Panc1 (cell line): ENCODE results near the gene OLAH. TPM values are rescaled to one million over a fixed set of nuclear protein-coding genes. Genes with fewer than 3 reads are reported as not detected.

ENCODE experiments used
- ATAC-seq: fragments of 200-7000 bp; cut with Tn5 transposase; 2 replicates; pipeline ENCODE4 v1.9.1; 2020; ENCODE audit warnings: mild to moderate bottlenecking, moderate library complexity
- BruUV-seq: library from RNA; stranded (reverse); fragments of 400-500 nt; replicated peaks from 2 replicates; lab custom pipeline; 2021; lab: Mats Ljungman, UMichigan
- CTCF ChIA-PET: fragments of 300-600 bp; sonication (Branson Sonifier 250); formaldehyde crosslinking; loops from one replicate; lab custom pipeline; 2022; ENCODE audit warnings: antibody characterized with exemption; lab: Charles Lee
- POLR2A ChIA-PET: fragments of 300-600 bp; sonication (Branson Sonifier 250); formaldehyde crosslinking; loops from one replicate; lab custom pipeline; 2022; ENCODE audit warnings: antibody characterized with exemption; lab: Charles Lee
- DNase-seq: peaks from one replicate; pipeline ENCODE4 v3.0.0-alpha.2; 2010; ENCODE audit warnings: low read depth, low spot score
- H3K27ac ChIP-seq: 2 replicates; pipeline ENCODE4 v1.5.1; 2011; ENCODE audit warnings: mild to moderate bottlenecking, low read length, inconsistent platforms
- H3K27me3 ChIP-seq: fragments of 200-500 bp; sonication (Bioruptor generic); 2 replicates; pipeline ENCODE4 v1.6.0; 2014; ENCODE audit warnings: low read length, inconsistent platforms; ENCODE audit not compliant: control insufficient read depth, insufficient read depth
- H3K36me3 ChIP-seq: fragments of 200-500 bp; sonication (Bioruptor generic); 2 replicates; pipeline ENCODE4 v1.5.1; 2014; ENCODE audit warnings: inconsistent platforms, mild to moderate bottlenecking, low read length, moderate library complexity; ENCODE audit not compliant: control insufficient read depth, insufficient read depth
- H3K4me1 ChIP-seq: 2 replicates; pipeline ENCODE4 v1.5.1; 2011; ENCODE audit warnings: inconsistent platforms, mild to moderate bottlenecking, low read length, moderate library complexity; ENCODE audit not compliant: control insufficient read depth, insufficient read depth
- H3K4me3 ChIP-seq, 2 experiments: 2 replicates each; pipeline ENCODE4 v1.5.1; 2011 to 2012; ENCODE audit warnings: low read depth in 2 of 2, low read length in 2 of 2, mild to moderate bottlenecking in 2 of 2, inconsistent platforms in 1 of 2, moderate library complexity in 1 of 2
- H3K9me3 ChIP-seq: fragments of 200-500 bp; sonication (Bioruptor generic); 2 replicates; pipeline ENCODE4 v1.5.1; 2014; ENCODE audit warnings: low read depth, mild to moderate bottlenecking, inconsistent platforms, low read length, moderate library complexity; ENCODE audit not compliant: control insufficient read depth, insufficient read depth
- CTCF ChIP-seq: fragments of 450-650 bp; IDR thresholded peaks from 2 replicates; pipeline ENCODE4 v1.5.1; 2017; ENCODE audit warnings: mild to moderate bottlenecking
- POLR2AphosphoS5 ChIP-seq: IDR thresholded peaks from 2 replicates; pipeline ENCODE4 v1.6.1; 2012; ENCODE audit warnings: mild to moderate bottlenecking, low read depth, low read length, moderate library complexity
- REST ChIP-seq, 2 experiments: IDR thresholded peaks; 2 replicates each; pipeline ENCODE4 v1.6.1; 2011 to 2012; ENCODE audit warnings: low read depth in 2 of 2, control low read depth in 1 of 2, low read length in 1 of 2, mild to moderate bottlenecking in 1 of 2, moderate library complexity in 1 of 2; ENCODE audit not compliant: insufficient read depth in 1 of 2
- SIN3A ChIP-seq: IDR thresholded peaks from 2 replicates; pipeline ENCODE4 v1.6.1; 2012; ENCODE audit warnings: low read depth, mild to moderate bottlenecking, low read length, moderate library complexity, borderline replicate concordance; ENCODE audit not compliant: insufficient read depth
- TCF7L2 ChIP-seq: IDR thresholded peaks from 2 replicates; pipeline ENCODE4 v1.6.1; 2011; ENCODE audit warnings: mild to moderate bottlenecking, low read depth, low read length, inconsistent platforms
- in situ Hi-C: cut with HindIII; loops from 2 replicates; pipeline ENCODE4 v1.10.0; 2016; ENCODE audit warnings: low sequenced_read_pairs, low pct_unique_long_range_greater_than_20kb
- intact Hi-C: fragments of 100-400 bp; cut with micrococcal nuclease; formaldehyde crosslinking; loops from one replicate; pipeline ENCODE4 v1.10.0; 2022; ENCODE audit not compliant: unreplicated experiment
- total RNA-seq: library from RNA; stranded (reverse); gene quantifications from one replicate; pipeline ENCODE4 v1.2.1, GENCODE V29; 2021; ENCODE audit not compliant: unreplicated experiment

The OLAH gene
- total RNA-seq, 1 experiment from 2014 or later: not detected

- ATAC-seq (no peak), DNase-seq (no peak)
- BruUV-seq: no TSS peak
- in situ Hi-C loops (no loop called here), intact Hi-C loops (no loop called here)
- no peak overlapping the region for H3K27ac ChIP-seq
- H3K9me3 ChIP-seq: no peaks in the 10 kb centered on the region
- no peaks in the 10 kb centered on the region; the same call in 1 of the 2 replicates for H3K36me3 ChIP-seq
- no peaks in the 10 kb centered on the region for H3K27me3 ChIP-seq
- ChIA-PET CTCF (no interaction called here), POLR2A (interaction anchor here (0.7 kb wide), 1 partner anchor 15 kb away, joined by 21 read pairs; no protein-coding TSS in a partner anchor)
- no peaks in the 10 kb centered on the region for H3K4me1 ChIP-seq
- TF ChIP-seq CTCF (no peak), SIN3A (no peak), TCF7L2 (no peak), REST (IDR thresholded peaks at IDR 0.05; ENCODE audit: insufficient read depth in 1 of 2, low read depth in 2 of 2, low read length in 1 of 2) (no peak), POLR2AphosphoS5 (no peak)
- no peak overlapping the region for H3K4me3 ChIP-seq
Measured at GRCh38 chr10:15118615-15119014, 74.9 kb downstream of the OLAH start.

GRCh38 chr10:15120523-15120922 is 76.8 kb downstream of the OLAH start:
- in situ Hi-C loops (no loop called here), intact Hi-C loops (no loop called here)
- ChIA-PET CTCF (no interaction called here), POLR2A (no interaction called here)
- Histone ChIP-seq H3K9me3 (no peaks in the 10 kb centered on the region), H3K4me1 (no peaks in the 10 kb centered on the region), H3K36me3 (no peaks in the 10 kb centered on the region; the same call in 1 of the 2 replicates), H3K27ac (no peak overlapping the region), H3K4me3 (no peak overlapping the region), H3K27me3 (no peaks in the 10 kb centered on the region)
- ATAC-seq: no peak
- DNase-seq: no peak
- TF ChIP-seq SIN3A: no peak
- TF ChIP-seq POLR2AphosphoS5: no peak
- no peak for TF ChIP-seq CTCF
- TF ChIP-seq TCF7L2: no peak
- no TSS peak for BruUV-seq
